ENCODE measurements around the gene OPCML. TPM values are rescaled to one million over a fixed set of nuclear protein-coding genes. Genes with fewer than 3 reads are reported as not detected.

The OPCML gene
- total and polyA plus RNA-seq, 2 of the 13 experiments (the other 11 are each of a cell fraction or from before 2014, with no cell fraction given): not detected

GRCh38 chr11:132717824-132718223 is 814.5 kb downstream of the OPCML start:
- H3K4me2 ChIP-seq (ENCODE audit: low read depth, low read length): no peak overlapping the region
- H3K36me3 ChIP-seq (replicated peaks in 1 of 2; ENCODE audit: control insufficient read depth in 1 of 2, insufficient read depth in 2 of 2, low read length in 2 of 2): no peaks in the 10 kb centered on the region
- no peaks in the 10 kb centered on the region for H3K4me1 ChIP-seq (ENCODE audit: insufficient read depth, low read length)
- peaks cover 52% of the 10 kb centered on the region for H3K9me3 ChIP-seq (ENCODE audit: low read length)
- H3K4me3 ChIP-seq (replicated peaks in 1 of 3; ENCODE audit: insufficient read depth in 1 of 3, low read depth in 2 of 3, low read length in 3 of 3): no peak overlapping the region
- TF ChIP-seq, protein P1, sequence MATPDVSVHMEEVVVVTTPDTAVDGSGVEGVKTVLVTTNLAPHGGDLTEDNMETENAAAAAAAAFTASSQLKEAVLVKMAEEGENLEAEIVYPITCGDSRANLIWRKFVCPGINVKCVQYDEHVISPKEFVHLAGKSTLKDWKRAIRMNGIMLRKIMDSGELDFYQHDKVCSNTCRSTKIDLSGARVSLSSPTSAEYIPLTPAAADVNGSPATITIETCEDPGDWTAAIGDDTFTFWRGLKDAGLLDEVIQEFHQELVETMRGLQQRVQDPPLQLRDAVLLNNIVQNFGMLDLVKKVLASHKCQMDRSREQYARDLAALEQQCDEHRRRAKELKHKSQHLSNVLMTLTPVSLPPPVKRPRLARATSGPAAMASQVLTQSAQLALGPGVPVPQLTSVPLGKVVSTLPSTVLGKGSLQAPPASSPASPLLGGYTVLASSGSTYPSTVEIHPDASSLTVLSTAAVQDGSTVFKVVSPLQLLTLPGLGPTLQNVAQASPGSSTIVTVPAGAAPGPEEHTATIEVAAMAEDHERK (CRISPR knock-in tag; IDR thresholded peaks at IDR 0.05; ENCODE audit: low read depth): no peak
- H2AFZ ChIP-seq (ENCODE audit: low read length): no peak overlapping the region
- H3K9ac ChIP-seq (ENCODE audit: insufficient read depth, low read depth, low read length): no peak overlapping the region
- no peaks in the 10 kb centered on the region for H4K20me1 ChIP-seq (ENCODE audit: insufficient read depth, low read length)
- no peaks in the 10 kb centered on the region for H3K27me3 ChIP-seq (ENCODE audit: control insufficient read depth in 1 of 2, insufficient read depth in 2 of 2, low read length in 2 of 2)
- H3K27ac ChIP-seq (ENCODE audit: extremely low read length, insufficient read depth, low read length): no peak overlapping the region
- no TSS peak for BruUV-seq (replicated peaks)
- ATAC-seq: no peak
- 34% methylated on average over 7 of the region's 8 CpGs for WGBS (ENCODE audit: low lambda C conversion rate)
- intact Hi-C loops (cut with micrococcal nuclease; ENCODE audit: unreplicated experiment) (no loop called here), in situ Hi-C loops (cut with HindIII; ENCODE audit: extremely low pct_ligation_motif_present, low pct_unique_long_range_greater_than_20kb) (no loop called here)
- no peak for DNase-seq (ENCODE audit: low spot score)
- ChIA-PET POLR2A (no interaction called here), CTCF (ENCODE audit: low intra/inter-chr PET ratio, low total read pairs) (no interaction called here)
- no peak for FAIRE-seq
- no peaks in the 10 kb centered on the region for H3K79me2 ChIP-seq (ENCODE audit: insufficient read depth, low read length)

GRCh38 chr11:132716037-132716436 is 816.3 kb downstream of the OPCML start:
- ChIA-PET POLR2A (no interaction called here), CTCF (ENCODE audit: low intra/inter-chr PET ratio, low total read pairs) (no interaction called here)
- Histone ChIP-seq H3K79me2 (ENCODE audit: insufficient read depth, low read length) (no peaks in the 10 kb centered on the region), H4K20me1 (ENCODE audit: insufficient read depth, low read length) (no peaks in the 10 kb centered on the region), H3K4me1 (ENCODE audit: insufficient read depth, low read length) (no peaks in the 10 kb centered on the region), H3K4me2 (ENCODE audit: low read depth, low read length) (no peak overlapping the region), H3K4me3 (replicated peaks in 1 of 3; ENCODE audit: insufficient read depth in 1 of 3, low read depth in 2 of 3, low read length in 3 of 3) (no peak overlapping the region), H3K36me3 (replicated peaks in 1 of 2; ENCODE audit: control insufficient read depth in 1 of 2, insufficient read depth in 2 of 2, low read length in 2 of 2) (no peaks in the 10 kb centered on the region), H3K27ac (ENCODE audit: extremely low read length, insufficient read depth, low read length) (no peak overlapping the region), H3K9me3 (ENCODE audit: low read length) (peaks cover 49% of the 10 kb centered on the region), H3K9ac (ENCODE audit: insufficient read depth, low read depth, low read length) (no peak overlapping the region), H3K27me3 (ENCODE audit: control insufficient read depth in 1 of 2, insufficient read depth in 2 of 2, low read length in 2 of 2) (no peaks in the 10 kb centered on the region), H2AFZ (ENCODE audit: low read length) (no peak overlapping the region)
- FAIRE-seq (no peak), ATAC-seq (no peak), DNase-seq (ENCODE audit: low spot score) (no peak)
- 0% methylated on average over 2 of the region's 2 CpGs for WGBS (ENCODE audit: low lambda C conversion rate)
- no TSS peak for BruUV-seq (replicated peaks)
- in situ Hi-C loops (cut with HindIII; ENCODE audit: extremely low pct_ligation_motif_present, low pct_unique_long_range_greater_than_20kb): no loop called here
- intact Hi-C loops (cut with micrococcal nuclease; ENCODE audit: unreplicated experiment): no loop called here
- TF ChIP-seq TFDP1 (CRISPR knock-in tag; IDR thresholded peaks at IDR 0.05; ENCODE audit: borderline replicate concordance) (no peak), ESRRA (CRISPR knock-in tag; IDR thresholded peaks at IDR 0.05; ENCODE audit: low read depth) (no peak), ZNF615 (CRISPR knock-in tag; IDR thresholded peaks at IDR 0.05; ENCODE audit: borderline replicate concordance) (no peak), JUND (CRISPR knock-in tag; IDR thresholded peaks at IDR 0.05) (no peak), ZNF282 (IDR thresholded peaks at IDR 0.05; ENCODE audit: partially characterized antibody) (no peak), KLF11 (CRISPR knock-in tag; IDR thresholded peaks at IDR 0.05) (no peak), ZNF256 (CRISPR knock-in tag; conservative IDR thresholded peaks at IDR 0.05) (no peak), SRSF4 (IDR thresholded peaks at IDR 0.05; ENCODE audit: low read depth, low read length, poor library complexity, severe bottlenecking) (no peak), ZNF660 (CRISPR knock-in tag; IDR thresholded peaks at IDR 0.05; ENCODE audit: borderline replicate concordance, low read depth) (no peak), ZNF629 (CRISPR knock-in tag; conservative IDR thresholded peaks at IDR 0.05) (no peak), ZNF343 (CRISPR knock-in tag; IDR thresholded peaks at IDR 0.05) (no peak), FUBP1 (CRISPR knock-in tag; IDR thresholded peaks at IDR 0.05; ENCODE audit: borderline replicate concordance) (no peak)
- TF ChIP-seq, protein P2, sequence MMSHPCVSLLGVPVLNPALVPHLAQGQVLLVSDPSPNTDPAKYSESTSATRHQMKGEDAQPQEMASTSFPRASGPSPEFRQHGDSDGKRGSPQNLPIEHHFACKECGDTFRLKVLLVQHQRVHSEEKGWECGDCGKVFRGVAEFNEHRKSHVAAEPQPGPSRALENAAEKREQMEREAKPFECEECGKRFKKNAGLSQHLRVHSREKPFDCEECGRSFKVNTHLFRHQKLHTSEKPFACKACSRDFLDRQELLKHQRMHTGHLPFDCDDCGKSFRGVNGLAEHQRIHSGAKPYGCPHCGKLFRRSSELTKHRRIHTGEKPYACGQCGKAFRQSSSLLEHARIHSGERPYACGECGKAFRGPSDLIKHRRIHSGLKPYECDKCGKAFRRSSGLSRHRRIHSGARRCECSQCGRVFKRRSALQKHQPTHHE (CRISPR knock-in tag; IDR thresholded peaks at IDR 0.05; ENCODE audit: borderline replicate concordance): no peak

Data from HepG2 (cell line).